ENCODE data around the gene RIC1.
"Not testable (repeated sequence)": the region's sequence is repeated elsewhere in the genome, so short reads cannot be mapped to it uniquely, and the experiment has no call there.

Gene RIC1

GRCh38 chr9:5671711-5672353, 42.9 kb downstream of the RIC1 start:
- no peak for DNase-seq (ENCODE audit: low read depth)

GRCh38 chr9:5675046-5675445, 46.1 kb downstream of the RIC1 start:
- peak; percentile 9 for DNase-seq (ENCODE audit: low read depth)

GRCh38 chr9:5683591-5683990, 54.7 kb downstream of the RIC1 start:
- DNase-seq (ENCODE audit: low read depth), result not testable (repeated sequence)

- DNase-seq (ENCODE audit: low read depth), result no peak
These were observed 55.2 kb downstream of the RIC1 start for GRCh38 chr9:5684101-5684500.

- no peak for DNase-seq (ENCODE audit: low read depth)
These were observed 59.2 kb downstream of the RIC1 start for GRCh38 chr9:5688109-5688508.

- DNase-seq (ENCODE audit: low read depth), result no peak
These were observed 61.4 kb downstream of the RIC1 start for GRCh38 chr9:5690278-5690677.

GRCh38 chr9:5695860-5696259, 67.0 kb downstream of the RIC1 start:
- DNase-seq (ENCODE audit: low read depth), result no peak

GRCh38 chr9:5696884-5697283, 68.0 kb downstream of the RIC1 start:
- no peak for DNase-seq (ENCODE audit: low read depth)

- DNase-seq (ENCODE audit: low read depth), result no peak
These were observed 69.1 kb downstream of the RIC1 start for GRCh38 chr9:5698004-5698403.

- DNase-seq (ENCODE audit: low read depth), result no peak
These were observed 70.1 kb downstream of the RIC1 start for GRCh38 chr9:5698810-5699556.

GRCh38 chr9:5708414-5708813, 79.5 kb downstream of the RIC1 start:
- DNase-seq (ENCODE audit: low read depth), result no peak

- DNase-seq (ENCODE audit: low read depth), result no peak
These were observed 83.9 kb downstream of the RIC1 start for GRCh38 chr9:5712651-5713390.

- peak; percentile 20 for DNase-seq (ENCODE audit: low read depth)
These were observed 85.8 kb downstream of the RIC1 start for GRCh38 chr9:5714501-5715401.

- no peak for DNase-seq (ENCODE audit: low read depth)
These were observed 86.7 kb downstream of the RIC1 start for GRCh38 chr9:5715548-5716127.

- DNase-seq (ENCODE audit: low read depth), result not testable (repeated sequence)
These were observed 88.5 kb downstream of the RIC1 start for GRCh38 chr9:5717434-5717833.

- peak; percentile 37 for DNase-seq (ENCODE audit: low read depth)
These were observed 89.6 kb downstream of the RIC1 start for GRCh38 chr9:5718296-5719032.

- no peak for DNase-seq (ENCODE audit: low read depth)
These were observed 90.4 kb downstream of the RIC1 start for GRCh38 chr9:5719100-5719926.

- no peak for DNase-seq (ENCODE audit: low read depth)
These were observed 91.2 kb downstream of the RIC1 start for GRCh38 chr9:5720151-5720550.

- DNase-seq (ENCODE audit: low read depth), result no peak
These were observed 92.6 kb downstream of the RIC1 start for GRCh38 chr9:5721279-5722087.
